GM21515 (cell line): ENCODE measurements around the gene METTL8.
"Not testable (repeated sequence)": the region's sequence is repeated elsewhere in the genome, so short reads cannot be mapped to it uniquely, and the experiment has no call there.

ENCODE experiments used
- ATAC-seq: cut with Tn5 transposase; IDR thresholded peaks from one replicate; pipeline ENCODE4 v1.9.1; 2021; ENCODE audit not compliant: unreplicated experiment

The METTL8 gene

DNA sequence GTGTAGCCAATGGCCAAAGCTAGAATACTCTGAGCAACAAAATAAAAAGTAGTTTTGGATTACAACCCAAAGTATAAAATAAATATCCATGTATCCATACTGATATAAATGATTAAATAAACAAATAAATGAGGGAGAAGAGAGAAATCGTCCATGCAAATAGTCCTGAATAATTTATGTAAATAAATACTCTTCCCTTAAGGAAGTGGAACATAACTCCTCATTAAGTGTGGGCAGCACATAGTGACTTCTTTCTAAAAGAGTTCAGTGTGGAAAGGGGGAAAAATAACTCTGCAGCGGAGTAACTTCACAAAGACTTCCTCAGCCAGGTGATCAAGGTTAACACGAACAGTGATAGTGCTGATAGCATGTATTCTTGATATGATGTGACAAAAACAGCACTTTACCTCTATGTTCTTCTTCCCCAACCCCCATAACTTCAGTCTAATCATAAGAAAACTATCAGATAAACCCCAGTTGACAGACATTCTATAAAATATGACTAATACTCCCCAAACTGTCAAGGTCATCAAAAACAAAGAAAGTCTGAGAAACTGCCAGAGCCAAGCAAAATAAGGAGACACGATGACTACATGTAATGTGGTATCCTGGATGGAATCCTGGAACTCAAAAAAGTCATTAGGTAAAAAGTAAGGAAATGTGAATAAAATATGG is 30.7 kb downstream of the METTL8 start:
- ATAC-seq, result no peak

DNA sequence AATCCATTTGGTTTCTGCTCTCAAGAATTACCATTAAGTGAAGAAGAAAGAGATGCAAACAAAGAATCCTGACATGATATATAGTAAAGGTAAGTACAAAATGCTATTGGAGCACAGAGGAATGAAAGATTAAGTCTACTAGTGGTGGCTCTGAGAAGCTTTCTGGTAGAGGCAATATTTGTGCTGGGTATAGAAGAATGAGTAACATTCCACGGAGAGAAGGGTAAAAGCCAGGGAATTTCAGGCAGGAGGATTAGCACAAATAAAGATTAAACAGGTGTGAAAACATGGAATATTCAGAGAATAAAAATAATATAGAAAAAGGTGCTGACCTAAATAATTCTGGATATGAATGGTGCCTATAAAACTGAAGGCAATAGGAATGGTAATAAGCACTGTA is 31.8 kb downstream of the METTL8 start:
- ATAC-seq, result no peak

DNA sequence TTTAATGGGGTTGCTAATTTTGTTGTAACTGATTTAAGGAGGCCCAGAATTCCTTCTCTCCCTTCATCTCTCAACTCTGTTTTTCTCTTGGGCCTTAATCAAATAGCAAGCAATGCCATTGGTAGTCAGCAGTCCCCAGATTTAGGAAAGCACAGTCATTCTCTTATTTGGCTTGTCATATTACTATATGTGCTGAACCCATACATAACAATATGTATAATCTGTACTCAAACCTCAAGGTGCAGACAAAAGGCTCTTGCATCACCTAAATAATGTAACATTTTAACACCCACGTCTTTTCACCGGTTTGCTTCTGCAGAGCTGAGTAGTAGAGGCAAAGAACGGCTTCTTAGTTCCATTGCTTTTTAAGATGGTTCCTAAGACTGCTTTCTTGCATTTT is 33.4 kb downstream of the METTL8 start:
- no peak for ATAC-seq

DNA sequence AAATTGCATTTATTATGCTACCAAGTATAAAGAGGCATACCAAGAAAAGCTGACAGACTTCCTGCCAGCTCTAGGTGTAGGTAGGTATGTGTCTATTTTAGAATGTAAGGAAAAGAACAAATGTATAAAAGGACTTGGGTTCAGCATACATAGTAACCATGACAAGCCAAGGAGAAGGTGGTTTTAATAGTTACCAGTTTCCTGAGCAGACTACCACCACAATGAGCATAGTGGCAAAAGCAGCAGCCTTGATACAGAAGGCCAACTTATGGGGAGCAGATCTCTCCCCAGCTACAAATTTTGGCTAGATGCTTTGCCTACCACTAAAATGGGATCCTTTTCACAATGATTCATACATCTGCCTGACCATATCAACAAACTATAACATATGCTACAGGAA is 34.5 kb downstream of the METTL8 start:
- no peak for ATAC-seq

DNA sequence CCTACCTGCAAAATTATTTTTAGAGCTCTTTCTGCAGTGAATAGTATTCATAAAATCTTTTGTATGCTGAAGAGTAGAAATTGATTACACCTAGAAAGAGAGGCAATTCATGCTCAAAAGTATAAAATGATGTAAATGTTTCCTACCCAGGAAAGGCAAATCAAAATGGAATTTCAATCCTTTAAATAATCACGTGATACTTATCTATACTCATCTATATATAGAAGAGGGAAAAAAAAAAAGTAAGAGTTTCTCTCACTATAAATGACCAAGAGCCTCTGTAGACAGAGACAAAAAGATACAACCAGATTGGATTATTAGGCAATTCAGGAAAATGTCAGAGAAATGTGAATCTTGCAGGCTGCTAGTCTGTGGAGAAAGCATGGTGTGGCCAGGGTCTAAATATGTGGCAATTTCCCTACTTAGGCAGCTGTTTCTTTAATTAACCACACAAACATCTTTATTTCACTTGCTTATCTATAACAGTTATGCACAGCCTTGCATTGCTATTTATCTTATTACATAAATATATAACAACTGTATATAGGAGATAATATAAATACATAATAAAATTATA is 39.5 kb downstream of the METTL8 start:
- no peak for ATAC-seq

DNA sequence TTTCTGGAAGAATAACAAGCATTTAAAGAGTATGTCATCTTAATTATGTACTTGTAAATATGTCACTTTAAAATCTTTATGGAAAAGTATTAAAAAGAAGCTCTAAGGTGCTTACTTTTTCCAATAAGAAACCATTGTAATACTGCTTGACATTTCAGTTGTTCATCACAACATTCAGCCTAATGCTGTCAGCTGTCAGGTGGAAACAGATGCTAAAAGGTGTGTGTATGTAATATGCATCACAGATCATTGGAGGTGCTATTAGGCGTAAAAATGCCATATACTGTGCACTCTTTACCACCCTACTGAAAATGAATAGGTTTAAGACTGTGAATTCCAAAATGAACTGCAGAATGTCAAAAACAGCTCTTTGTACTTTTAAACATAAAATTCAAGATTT is 40.3 kb downstream of the METTL8 start:
- no peak for ATAC-seq

DNA sequence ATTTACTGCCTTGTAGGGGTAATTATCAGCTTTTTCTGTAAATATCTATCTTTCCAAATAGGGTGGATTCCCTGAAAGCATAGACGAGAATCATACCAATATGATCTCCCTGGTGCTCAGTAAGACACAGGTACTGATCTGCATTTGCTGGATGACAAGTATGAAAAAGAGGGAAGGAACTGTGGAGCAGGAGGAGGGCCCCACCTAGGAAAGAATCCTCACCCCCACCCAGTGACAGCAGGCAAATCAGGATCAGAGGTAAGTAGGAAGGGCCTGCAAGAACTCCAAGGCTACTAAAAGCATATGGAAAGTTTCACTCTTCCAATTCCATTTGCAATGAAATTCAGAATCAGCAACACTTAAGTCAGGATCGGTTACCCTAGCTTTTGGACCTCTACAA is 42.3 kb downstream of the METTL8 start:
- ATAC-seq, result no peak

DNA sequence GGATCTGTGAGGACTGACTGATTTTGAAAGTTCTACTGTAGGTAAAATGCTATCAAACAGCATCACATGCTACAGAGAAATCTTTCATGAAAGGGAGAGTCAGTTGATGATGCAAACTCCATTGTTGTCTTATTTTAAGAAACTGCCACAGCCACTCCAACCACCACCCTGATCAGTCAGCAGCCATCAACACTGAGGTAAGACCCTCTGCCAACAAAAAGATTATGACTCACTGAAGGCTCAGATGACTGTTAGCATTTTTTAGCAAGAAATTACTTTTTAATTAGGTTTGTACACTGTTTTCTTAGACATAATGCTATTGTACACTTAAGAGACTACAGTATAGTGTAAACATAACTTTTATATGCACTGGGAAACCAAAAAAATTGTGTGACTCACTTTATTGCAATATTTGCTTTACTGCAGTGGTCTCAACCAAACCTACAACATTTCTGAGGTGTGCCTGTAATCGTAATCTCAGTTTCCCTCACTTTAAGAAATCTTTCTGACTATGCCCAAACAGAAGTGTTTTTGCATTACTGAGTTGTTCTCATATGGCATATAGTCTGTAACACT is 42.8 kb downstream of the METTL8 start:
- ATAC-seq, result no peak

DNA sequence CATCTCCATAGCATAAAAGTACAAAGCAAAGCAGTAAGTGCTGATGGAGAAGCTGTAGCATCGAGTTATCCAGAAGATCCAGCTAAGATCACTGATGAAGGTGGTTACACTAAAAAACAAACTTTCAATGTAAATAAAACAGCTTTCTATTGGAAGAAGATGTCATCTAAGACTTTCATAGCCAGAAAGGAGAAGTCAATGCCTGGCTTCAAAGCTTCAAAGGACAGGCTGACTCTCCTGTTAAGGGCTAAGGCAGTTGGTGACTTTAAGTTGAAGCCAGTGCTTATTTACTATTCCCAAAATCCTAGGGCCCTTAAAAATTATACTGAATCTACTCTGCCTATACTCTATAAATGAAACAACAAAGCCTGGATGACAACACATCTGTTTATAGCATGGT is 44.0 kb downstream of the METTL8 start:
- no peak for ATAC-seq

DNA sequence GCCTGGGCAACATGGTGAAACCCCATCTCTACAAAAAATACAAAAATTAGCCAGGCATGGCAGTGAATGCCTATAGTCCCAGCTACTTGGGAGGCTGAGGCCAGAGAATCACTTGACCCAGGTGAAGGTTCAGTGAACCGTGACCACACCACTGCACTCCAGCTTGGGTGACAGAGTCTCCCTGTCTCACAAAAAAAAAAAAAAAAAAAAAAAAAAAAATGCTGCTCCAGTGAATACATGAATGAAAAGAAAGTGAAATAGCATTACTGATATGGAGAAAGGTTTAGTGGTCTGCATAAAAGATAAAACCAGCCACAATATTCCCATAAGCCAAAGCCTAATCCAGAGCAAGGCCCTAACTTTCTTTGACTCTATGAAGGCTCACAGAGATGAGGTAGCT is 44.5 kb downstream of the METTL8 start:
- ATAC-seq, result no peak

DNA sequence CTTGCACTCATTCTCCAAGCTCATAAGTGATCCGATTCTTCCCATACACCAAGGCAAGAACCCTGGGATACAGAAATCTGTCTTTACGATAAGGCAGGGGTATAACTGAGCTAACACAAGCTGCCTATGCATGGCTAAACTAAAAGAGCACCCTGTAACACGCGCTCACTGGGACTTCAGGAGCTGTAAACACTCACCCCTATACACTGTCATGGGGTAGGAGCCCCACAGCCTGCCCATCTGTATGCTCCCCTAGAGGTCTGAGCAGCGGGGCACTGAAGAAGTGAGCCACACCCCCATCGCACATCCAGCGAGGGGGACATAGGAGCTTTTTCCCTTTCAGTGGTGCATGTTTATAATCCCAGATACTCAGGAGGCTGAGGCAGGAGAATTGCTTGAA is 46.7 kb downstream of the METTL8 start:
- ATAC-seq, result no peak

DNA sequence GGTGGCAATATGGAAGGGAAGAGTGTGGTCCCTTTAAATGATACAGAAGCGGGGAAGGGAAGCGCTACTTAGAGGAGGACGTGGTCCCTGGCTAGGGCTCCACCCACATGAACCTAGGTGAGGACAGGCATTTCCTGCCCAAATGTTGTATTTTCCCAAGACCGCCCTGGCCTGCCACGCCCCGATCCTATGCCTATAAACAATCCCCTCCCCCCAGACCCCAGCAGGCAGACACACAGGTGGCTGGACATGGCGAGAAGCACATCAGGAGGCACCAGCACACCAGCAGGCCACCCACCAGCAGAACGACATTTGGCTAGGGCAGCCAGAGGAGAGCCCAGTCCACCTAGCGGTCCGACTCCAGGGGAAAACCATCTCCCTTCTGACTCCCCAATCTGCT is 47.2 kb downstream of the METTL8 start:
- ATAC-seq, result no peak

DNA sequence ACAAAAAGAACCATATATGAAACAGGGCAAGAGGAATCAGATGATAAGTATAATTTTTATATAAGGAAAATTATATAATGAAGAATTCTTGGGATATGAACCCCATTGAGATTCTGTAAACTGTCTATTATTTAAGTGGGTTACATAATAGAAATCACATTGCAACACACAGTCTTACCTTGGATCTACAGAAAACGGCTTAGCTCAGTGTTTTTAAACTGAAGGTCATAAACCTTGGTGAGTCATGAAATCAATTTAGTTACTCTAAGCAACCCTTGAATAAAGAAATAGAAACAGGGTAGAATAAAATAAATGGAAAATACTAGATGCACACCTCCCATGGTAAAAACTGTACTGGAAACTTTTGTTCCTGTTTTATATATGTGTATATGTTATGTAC is 50.7 kb downstream of the METTL8 start:
- no peak for ATAC-seq

DNA sequence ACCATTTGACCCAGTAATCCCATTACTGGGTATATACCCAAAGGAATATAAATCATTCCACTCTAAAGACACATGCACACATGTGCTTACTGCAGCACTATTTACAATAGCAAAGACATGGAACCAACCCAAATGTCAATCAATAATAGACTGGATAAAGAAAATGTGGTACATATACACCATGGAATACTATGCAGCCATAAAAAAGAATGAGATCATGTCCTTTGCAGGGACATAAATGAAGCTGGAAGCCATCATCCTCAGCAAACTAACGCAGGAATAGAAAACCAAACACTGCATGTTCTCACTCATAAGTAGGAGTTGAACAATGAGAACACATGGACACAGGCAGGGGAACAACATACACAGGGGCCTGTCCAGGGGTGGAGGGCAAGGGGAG is 51.6 kb downstream of the METTL8 start:
- not testable (repeated sequence) for ATAC-seq

DNA sequence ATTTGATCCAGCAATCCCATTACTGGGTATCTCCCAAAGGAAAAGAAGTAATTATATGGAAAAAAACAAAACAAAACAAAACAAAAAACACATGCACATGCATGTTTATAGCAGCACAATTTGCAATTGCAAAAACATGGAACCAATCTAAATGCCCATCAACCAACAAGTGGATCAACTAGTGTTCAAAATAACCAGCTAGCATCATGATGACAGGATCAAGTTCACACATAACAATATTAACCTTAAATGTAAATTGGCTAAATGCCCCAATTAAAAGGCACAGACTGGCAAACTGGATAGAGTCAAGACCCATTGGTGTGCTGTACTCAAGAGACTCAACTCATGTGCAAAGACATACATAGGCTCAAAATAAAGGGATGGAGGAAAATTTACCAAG is 55.9 kb downstream of the METTL8 start:
- not testable (repeated sequence) for ATAC-seq

DNA sequence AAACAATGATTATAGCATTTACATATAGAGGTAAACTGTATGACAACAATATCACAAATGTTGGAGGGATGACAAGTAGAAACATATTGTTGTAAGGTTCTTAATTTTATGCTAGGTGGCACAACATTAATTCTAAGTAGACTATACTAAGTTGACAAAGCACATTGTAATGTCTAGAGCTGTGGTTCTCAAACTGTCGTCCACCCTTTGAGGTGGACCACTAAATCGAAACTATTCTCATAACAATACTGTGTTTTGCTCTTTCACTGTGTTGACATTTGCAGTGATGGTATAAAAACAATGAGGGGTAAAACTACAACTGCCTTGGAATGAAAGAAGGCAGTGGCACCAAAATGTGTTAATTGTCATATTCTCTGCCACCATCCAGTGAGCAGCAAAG is 66.1 kb downstream of the METTL8 start:
- ATAC-seq, result no peak

DNA sequence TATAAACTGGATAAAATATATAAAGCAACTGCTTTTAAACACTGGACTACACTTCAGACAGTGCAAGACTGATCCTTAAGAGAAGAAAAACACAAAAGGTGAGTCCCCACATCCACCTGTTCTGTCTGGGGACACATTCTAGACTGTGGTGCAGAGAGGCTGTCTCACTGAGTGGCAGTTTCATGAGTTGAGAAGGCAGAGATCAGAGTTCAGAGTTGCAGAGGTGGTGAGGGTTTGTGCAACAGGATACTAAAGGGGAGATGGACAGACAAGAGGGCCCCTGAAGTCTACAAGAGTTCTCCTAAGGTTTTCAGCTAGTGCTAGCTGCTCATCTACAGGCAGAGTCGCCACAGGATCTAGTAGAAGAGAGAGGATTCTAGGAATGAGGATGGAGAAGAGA is 68.0 kb downstream of the METTL8 start:
- no peak for ATAC-seq

DNA sequence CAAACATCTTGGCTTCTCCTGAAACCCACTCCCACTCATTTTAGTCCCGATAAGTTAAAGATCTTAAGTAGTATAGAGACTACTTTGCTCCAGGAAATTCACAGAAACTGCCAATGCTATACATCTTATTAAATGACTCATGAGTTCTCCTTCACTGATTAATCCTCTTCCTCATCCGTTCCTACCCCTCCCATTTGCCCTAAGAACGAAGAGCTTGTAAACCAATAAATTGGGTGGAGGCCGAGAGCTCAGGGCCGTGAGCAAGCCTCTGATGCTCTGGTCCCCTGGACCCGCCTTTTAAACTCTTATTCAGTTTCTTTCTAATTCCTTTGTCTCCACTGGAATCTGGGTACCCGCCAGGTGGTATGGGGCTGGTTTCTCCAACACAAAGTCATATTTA is 68.6 kb downstream of the METTL8 start:
- ATAC-seq, result no peak

DNA sequence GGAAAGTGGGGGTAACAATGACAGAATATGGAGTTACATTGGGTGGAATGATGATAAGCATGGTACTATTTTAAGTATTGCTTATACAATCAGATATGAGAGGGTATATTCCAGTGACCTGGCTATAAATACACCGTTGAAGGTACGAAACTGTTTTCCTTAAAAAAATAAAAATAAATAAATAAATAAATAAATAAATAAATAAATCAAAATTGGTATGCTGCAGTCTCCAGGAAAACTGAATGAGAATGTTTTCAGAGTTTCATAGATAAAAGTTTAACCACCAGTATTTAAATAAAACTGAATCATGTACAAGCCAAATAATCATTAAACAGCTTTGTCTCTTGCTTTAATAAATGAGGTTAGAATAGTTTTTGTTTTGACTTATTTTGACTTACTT is 71.4 kb downstream of the METTL8 start:
- no peak for ATAC-seq

DNA sequence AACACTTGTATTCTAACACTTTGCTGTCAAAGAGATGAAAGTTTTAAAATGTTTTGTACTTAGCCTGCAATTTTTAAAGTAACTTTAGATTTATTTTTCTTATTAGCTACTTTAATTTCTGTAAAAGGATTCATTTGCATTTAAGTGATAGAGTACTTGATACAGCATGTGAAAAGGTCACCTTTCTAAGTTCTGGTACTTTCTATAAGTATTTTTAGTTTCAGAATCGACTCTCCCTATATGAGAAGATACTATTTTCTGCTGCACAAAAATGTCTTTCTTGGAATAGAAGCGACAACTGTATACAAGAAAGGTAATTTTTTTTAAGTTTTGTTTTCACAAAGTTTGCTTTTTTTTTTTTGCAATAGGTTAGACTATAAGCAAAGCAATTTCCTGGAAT is 72.9 kb downstream of the METTL8 start:
- no peak for ATAC-seq

DNA sequence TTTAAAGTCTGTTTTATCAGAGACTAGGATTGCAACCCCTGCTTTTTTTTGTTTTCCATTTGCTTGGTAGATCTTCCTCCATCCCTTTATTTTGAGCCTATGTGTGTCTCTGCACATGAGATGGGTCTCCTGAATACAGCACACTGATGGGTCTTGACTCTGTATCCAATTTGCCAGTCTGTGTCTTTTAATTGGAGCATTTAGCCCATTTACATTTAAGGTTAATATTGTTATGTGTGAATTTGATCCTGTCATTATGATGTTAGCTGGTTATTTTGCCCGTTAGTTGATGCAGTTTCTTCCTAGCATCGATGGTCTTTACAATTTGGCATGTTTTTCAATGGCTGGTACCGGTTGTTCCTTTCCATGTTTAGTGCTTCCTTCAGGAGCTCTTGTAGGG is 80.0 kb downstream of the METTL8 start:
- ATAC-seq, result not testable (repeated sequence)

DNA sequence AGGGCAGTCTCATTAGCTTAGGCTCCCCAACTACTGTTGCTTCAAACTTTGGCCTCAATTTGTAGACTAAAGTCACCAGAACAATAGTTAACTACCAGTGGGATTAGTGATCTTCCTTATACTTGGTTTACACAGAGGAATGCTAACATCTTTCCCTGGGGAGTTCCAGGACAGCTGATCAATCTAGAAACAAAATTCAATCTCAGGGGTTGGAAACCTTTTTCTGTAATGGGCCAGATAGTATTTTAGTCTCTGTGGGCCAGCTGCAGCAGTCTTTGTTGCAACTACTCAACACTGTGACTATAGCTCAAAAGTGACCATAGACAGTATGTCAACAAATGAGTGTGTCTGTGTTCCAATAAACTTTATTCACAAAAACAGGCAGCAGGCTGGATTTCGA is 85.7 kb downstream of the METTL8 start:
- ATAC-seq, result no peak

DNA sequence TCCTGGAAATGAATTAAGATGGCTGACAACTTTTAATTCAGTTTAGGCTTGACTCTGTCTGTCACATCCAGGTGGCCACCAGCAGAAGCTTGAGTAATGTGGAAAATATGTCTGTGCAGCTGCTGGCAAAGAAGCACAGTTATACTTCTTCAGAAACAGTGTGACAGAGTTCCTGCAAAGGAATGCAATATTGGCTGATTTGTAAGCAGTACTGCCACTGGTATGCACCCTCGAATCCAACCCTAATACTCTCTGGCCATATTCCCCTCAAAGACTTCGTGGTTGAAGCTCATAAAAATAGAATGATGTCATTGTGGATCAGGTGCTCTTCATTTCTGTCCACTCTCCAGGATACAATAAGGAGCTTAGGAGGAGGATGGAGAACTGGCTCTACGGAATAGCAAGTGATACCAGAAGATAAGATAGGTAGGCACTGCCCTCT is 86.2 kb downstream of the METTL8 start:
- no peak for ATAC-seq
